ENCODE measurements around the gene REST.
"Not testable (repeated sequence)": the region's sequence is repeated elsewhere in the genome, so short reads cannot be mapped to it uniquely, and the experiment has no call there.

Gene REST

DNA sequence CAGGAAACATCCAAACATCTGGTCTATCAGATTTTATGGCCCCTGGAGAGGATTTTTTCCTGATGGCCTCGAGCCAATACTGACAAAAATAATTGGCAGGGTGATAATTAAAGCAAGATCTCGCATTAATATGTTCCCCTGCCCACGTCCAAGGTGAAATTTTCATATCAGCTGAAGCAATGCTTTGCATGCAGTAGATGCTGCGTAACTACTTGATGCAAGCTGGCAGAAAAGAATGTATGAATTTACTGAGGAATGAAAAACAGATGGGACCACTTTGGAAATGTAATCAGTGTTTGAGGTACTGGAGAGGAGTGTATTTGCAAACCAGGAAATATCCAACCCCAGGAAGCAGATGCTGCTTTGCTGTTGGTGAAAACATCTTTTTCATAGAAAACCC lies 36.8 kb upstream of the REST start:
- H3K4me3 ChIP-seq (ENCODE audit: low read depth, low read length): no peak overlapping the region
- TF ChIP-seq, protein P1, sequence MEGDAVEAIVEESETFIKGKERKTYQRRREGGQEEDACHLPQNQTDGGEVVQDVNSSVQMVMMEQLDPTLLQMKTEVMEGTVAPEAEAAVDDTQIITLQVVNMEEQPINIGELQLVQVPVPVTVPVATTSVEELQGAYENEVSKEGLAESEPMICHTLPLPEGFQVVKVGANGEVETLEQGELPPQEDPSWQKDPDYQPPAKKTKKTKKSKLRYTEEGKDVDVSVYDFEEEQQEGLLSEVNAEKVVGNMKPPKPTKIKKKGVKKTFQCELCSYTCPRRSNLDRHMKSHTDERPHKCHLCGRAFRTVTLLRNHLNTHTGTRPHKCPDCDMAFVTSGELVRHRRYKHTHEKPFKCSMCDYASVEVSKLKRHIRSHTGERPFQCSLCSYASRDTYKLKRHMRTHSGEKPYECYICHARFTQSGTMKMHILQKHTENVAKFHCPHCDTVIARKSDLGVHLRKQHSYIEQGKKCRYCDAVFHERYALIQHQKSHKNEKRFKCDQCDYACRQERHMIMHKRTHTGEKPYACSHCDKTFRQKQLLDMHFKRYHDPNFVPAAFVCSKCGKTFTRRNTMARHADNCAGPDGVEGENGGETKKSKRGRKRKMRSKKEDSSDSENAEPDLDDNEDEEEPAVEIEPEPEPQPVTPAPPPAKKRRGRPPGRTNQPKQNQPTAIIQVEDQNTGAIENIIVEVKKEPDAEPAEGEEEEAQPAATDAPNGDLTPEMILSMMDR (IDR thresholded peaks at IDR 0.05; ENCODE audit: low read depth, low read length): no peak
- no peak for DNase-seq (ENCODE audit: low read depth, low spot score)
- in situ Hi-C loops (cut with HindIII; ENCODE audit: low sequenced_read_pairs): no loop called here

DNA sequence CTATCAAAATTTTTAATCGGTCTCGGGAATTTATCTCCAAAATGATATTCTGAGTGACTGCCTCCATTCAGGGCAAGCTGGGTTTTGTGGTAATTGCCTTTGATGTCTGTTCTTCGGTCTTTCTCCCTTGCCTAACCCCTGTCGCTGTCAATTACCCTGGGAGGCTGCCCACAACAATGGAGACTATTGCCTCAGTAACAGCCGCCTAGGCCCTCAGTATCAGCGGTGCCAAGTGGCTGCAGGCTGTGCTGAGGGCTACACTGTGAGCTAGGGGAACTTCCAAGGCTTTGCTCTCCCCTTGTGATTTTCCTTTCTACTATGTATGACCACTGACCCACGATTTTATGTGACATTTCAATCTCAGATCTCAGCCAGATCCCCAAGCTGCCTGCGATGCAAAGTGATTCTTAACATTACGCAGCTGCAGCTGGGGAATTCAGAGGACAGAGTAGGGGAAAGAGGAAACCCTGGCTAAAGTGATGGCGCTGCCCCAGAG lies 36.3 kb upstream of the REST start:
- TF ChIP-seq, protein P1 (IDR thresholded peaks at IDR 0.05; ENCODE audit: low read depth, low read length): no peak
- in situ Hi-C loops (cut with HindIII; ENCODE audit: low sequenced_read_pairs): no loop called here
- no peak overlapping the region for H3K4me3 ChIP-seq (ENCODE audit: low read depth, low read length)
- DNase-seq (ENCODE audit: low read depth, low spot score): peak; percentile 7

DNA sequence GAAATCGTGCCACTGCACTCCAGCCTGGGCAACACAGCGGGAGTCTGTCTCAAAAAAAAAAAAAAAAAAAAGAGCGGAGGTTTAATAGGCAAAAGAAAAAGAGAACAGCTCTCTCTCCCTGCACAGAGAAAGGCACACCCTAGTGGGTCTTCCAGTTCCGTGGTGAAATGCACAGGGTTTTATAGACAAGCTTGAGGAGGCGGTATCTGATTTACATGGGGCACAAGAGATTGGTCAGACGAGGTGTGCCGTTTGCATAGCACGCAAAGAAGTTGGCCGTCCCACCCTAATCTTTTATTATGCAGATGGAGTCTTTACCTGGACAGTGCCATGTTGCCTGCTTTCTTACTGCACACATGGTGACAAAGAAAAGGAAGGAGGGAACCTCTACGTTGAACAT lies 33.5 kb upstream of the REST start:
- in situ Hi-C loops (cut with HindIII; ENCODE audit: low sequenced_read_pairs): no loop called here
- TF ChIP-seq, protein P1 (IDR thresholded peaks at IDR 0.05; ENCODE audit: low read depth, low read length): no peak
- no peak overlapping the region for H3K4me3 ChIP-seq (ENCODE audit: low read depth, low read length)
- DNase-seq (ENCODE audit: low read depth, low spot score): no peak

DNA sequence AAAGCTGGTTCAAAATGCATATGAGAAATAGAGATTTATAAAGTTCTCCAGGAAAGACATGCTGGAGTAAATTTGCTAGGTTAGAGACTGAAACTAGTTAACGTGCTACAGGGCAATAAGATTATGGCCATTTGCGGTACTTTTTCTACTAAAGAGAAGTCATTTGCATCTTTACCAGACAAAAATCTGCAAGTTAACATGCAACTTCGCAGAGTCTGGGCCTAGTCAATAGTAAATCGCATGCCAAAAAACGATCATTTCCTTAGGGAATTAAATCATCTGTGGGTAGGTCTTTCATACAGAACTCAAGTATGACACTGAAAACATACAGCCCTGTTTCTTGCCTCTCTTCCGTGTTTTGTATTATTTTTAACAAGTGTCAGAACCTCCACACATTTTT lies 32.8 kb upstream of the REST start:
- in situ Hi-C loops (cut with HindIII; ENCODE audit: low sequenced_read_pairs): no loop called here
- no peak for DNase-seq (ENCODE audit: low read depth, low spot score)
- H3K4me3 ChIP-seq (ENCODE audit: low read depth, low read length): no peak overlapping the region
- TF ChIP-seq, protein P1 (IDR thresholded peaks at IDR 0.05; ENCODE audit: low read depth, low read length): no peak

DNA sequence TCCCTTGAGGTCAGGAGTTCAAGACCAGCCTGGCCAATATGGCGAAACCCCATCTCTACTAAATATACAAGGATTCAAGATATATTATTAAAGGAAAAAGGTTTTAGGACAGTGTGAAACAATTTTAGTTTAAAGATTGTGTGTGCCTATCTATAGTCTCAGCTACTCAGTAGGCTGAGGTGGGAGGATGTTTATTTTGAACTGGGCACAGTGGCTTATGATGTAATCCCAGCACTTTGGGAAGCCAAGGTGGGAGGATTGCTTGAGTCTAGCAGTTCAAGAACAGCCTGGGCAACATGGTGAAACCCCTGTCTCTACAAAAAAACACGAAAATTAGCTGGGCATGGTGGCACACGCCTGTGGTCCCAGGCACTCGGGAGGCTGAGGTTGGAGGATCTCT lies 31.4 kb upstream of the REST start:
- in situ Hi-C loops (cut with HindIII; ENCODE audit: low sequenced_read_pairs): no loop called here
- H3K4me3 ChIP-seq (ENCODE audit: low read depth, low read length): no peak overlapping the region
- TF ChIP-seq, protein P1 (IDR thresholded peaks at IDR 0.05; ENCODE audit: low read depth, low read length): no peak
- DNase-seq (ENCODE audit: low read depth, low spot score): no peak

DNA sequence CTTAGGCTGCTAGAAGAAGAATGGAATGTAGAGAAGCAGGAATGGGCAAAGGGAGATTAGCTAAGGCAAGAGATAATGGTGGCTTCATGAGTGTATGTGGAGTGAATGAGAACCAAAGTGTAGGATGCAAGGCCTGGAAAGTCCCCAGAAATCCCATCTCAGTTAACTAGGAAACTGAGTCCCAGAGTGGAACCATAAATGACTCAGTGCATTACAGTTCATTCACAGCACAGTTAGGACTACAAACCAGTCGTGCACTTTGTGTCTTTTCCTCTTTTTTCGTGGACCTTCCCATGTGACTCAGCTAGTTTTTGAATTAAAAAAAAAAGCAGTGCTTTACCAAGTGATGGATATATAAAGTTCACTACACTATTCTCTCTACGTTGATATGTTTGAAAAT lies 27.7 kb upstream of the REST start:
- no peak overlapping the region for H3K4me3 ChIP-seq (ENCODE audit: low read depth, low read length)
- in situ Hi-C loops (cut with HindIII; ENCODE audit: low sequenced_read_pairs): no loop called here
- no peak for DNase-seq (ENCODE audit: low read depth, low spot score)
- TF ChIP-seq, protein P1 (IDR thresholded peaks at IDR 0.05; ENCODE audit: low read depth, low read length): no peak

DNA sequence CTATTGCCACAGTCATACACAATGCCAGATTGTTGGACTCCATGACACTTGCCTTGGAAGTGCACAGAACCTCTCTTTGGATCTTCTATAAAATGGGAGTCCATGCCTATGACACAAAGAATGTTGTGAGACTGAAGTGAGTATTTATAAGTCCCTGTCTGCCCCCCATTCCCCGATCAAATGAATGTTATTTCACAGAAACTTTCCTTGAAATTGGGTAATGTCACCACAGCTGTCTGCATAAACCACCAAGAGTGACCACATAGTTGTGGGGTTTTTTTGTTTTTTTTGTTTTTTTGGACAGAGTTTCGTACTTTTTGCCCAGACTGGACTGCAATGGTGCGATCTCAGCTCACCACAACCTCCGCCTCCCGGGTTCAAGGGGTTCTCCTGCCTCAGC lies 27.1 kb upstream of the REST start:
- H3K4me3 ChIP-seq (ENCODE audit: low read depth, low read length): no peak overlapping the region
- in situ Hi-C loops (cut with HindIII; ENCODE audit: low sequenced_read_pairs): no loop called here
- no peak for DNase-seq (ENCODE audit: low read depth, low spot score)
- TF ChIP-seq, protein P1 (IDR thresholded peaks at IDR 0.05; ENCODE audit: low read depth, low read length): no peak

DNA sequence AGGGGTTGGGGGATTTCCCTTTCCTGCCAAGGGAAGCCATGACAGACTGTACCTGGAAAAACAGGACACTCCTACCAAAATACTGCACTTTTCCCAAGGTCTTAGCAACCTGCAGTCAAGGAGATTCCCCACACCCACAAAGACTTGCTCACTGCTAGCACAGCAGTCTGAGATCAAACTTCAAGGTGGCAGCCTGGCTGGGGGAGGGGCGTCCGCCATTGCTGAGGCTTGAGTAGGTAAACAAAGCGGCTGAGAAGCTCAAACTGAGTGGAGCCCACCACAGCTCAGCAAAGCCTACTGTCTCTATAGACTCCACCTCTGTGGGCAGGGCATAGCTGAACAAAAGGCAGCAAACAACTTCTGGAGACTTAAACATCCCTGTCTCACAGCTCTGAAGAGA lies 23.2 kb upstream of the REST start:
- in situ Hi-C loops (cut with HindIII; ENCODE audit: low sequenced_read_pairs); DNase-seq (ENCODE audit: low read depth, low spot score); H3K4me3 ChIP-seq (ENCODE audit: low read depth, low read length): not testable (repeated sequence)
